KMS-11 (cell line): Measurements from ENCODE around the gene SCNN1G.

Source experiments
- H2AFZ ChIP-seq: fragments of 200-600 bp; sonication (generic); 2 replicates; pipeline ENCODE4 v1.6.1; 2016; ENCODE audit warnings: antibody characterized with exemption, mixed run types, low read depth
- H3K27ac ChIP-seq: fragments of 200-600 bp; sonication (generic); 2 replicates; pipeline ENCODE4 v1.6.1; 2016; ENCODE audit warnings: mild to moderate bottlenecking, mixed run types
- H3K27me3 ChIP-seq: fragments of 200-600 bp; sonication (generic); 2 replicates; pipeline ENCODE4 v1.6.1; 2017; ENCODE audit warnings: mild to moderate bottlenecking, low read depth, mixed run types, moderate library complexity; ENCODE audit not compliant: insufficient read depth
- H3K36me3 ChIP-seq: fragments of 200-600 bp; sonication (generic); 2 replicates; pipeline ENCODE4 v1.6.1; 2017; ENCODE audit warnings: mild to moderate bottlenecking, mixed run types; ENCODE audit not compliant: insufficient read depth
- H3K4me1 ChIP-seq: fragments of 200-600 bp; sonication (generic); 2 replicates; pipeline ENCODE4 v1.6.1; 2016; ENCODE audit warnings: mild to moderate bottlenecking, low read depth, mixed run types; ENCODE audit not compliant: poor library complexity, severe bottlenecking
- H3K4me2 ChIP-seq: fragments of 200-600 bp; sonication (generic); 2 replicates; pipeline ENCODE4 v1.7.0; 2016; ENCODE audit warnings: mild to moderate bottlenecking, mixed run types
- H3K4me3 ChIP-seq: fragments of 200-600 bp; sonication (generic); IDR thresholded peaks from 2 replicates; pipeline ENCODE4 v1.6.1; 2017; ENCODE audit warnings: low read depth, low read length, mixed read lengths; ENCODE audit not compliant: insufficient read depth
- H3K79me2 ChIP-seq: fragments of 200-600 bp; sonication (generic); 2 replicates; pipeline ENCODE4 v1.6.1; 2016; ENCODE audit warnings: low read depth, mixed run types; ENCODE audit not compliant: insufficient read depth
- H3K9ac ChIP-seq: fragments of 200-600 bp; sonication (generic); 2 replicates; pipeline ENCODE4 v1.6.1; 2016; ENCODE audit warnings: mild to moderate bottlenecking, mixed run types
- H4K20me1 ChIP-seq: fragments of 200-600 bp; sonication (generic); 2 replicates; pipeline ENCODE4 v1.6.1; 2016; ENCODE audit warnings: mild to moderate bottlenecking, mixed run types; ENCODE audit not compliant: insufficient read depth
- CTCF ChIP-seq: fragments of 200-600 bp; sonication (generic); conservative IDR thresholded peaks from 2 replicates; pipeline ENCODE4 v1.6.1; 2017; ENCODE audit warnings: low read depth, mild to moderate bottlenecking, antibody characterized with exemption, low read length, moderate library complexity, mixed read lengths

Gene SCNN1G

GRCh38 chr16:23255000-23255399, 72.5 kb downstream of the SCNN1G start:
- Histone ChIP-seq H3K27ac (no peak overlapping the region), H3K36me3 (no peaks in the 10 kb centered on the region), H3K4me1 (no peaks in the 10 kb centered on the region), H3K27me3 (no peaks in the 10 kb centered on the region), H4K20me1 (no peaks in the 10 kb centered on the region), H2AFZ (no peak overlapping the region), H3K9ac (no peak overlapping the region), H3K79me2 (no peaks in the 10 kb centered on the region), H3K4me2 (no peak overlapping the region), H3K4me3 (no peak overlapping the region)
- no peak for TF ChIP-seq CTCF

- Histone ChIP-seq H3K4me1 (no peaks in the 10 kb centered on the region), H4K20me1 (no peaks in the 10 kb centered on the region), H3K79me2 (no peaks in the 10 kb centered on the region), H3K27me3 (no peaks in the 10 kb centered on the region), H3K4me3 (no peak overlapping the region), H3K27ac (no peak overlapping the region), H3K9ac (no peak overlapping the region), H3K4me2 (no peak overlapping the region), H3K36me3 (no peaks in the 10 kb centered on the region), H2AFZ (no peak overlapping the region)
- TF ChIP-seq CTCF: no peak
These were observed 73.9 kb downstream of the SCNN1G start for GRCh38 chr16:23256440-23256839.

DNA sequence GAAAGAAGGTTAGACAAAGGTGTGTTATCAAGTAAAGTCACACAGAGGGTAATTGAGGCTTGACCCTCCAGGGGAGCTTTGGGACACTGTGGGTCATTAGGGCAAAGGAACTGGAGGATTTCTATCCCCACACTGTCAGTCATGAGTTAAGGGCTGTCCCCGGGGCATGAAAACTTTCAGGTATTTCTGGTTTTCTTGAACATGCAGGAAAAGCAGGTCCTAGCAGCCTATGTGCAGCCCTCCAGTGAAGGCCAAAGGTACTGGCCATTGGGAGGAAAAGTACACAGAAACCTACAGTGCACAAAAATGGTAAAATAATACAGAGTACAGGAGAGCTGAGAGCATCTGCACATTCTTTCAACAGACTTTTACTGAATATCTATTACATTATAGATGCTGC, 75.1 kb downstream of the SCNN1G start:
- no peak overlapping the region for H3K27ac ChIP-seq
- no peak for TF ChIP-seq CTCF
- no peak overlapping the region for H3K9ac ChIP-seq
- H3K27me3 ChIP-seq: no peaks in the 10 kb centered on the region
- H3K79me2 ChIP-seq: no peaks in the 10 kb centered on the region
- H3K4me1 ChIP-seq: no peaks in the 10 kb centered on the region
- H3K36me3 ChIP-seq: no peaks in the 10 kb centered on the region
- H3K4me2 ChIP-seq: no peak overlapping the region
- no peaks in the 10 kb centered on the region for H4K20me1 ChIP-seq
- no peak overlapping the region for H3K4me3 ChIP-seq
- no peak overlapping the region for H2AFZ ChIP-seq

GRCh38 chr16:23258919-23259237, 76.3 kb downstream of the SCNN1G start:
- Histone ChIP-seq H3K27ac (no peak overlapping the region), H3K4me2 (no peak overlapping the region), H3K9ac (no peak overlapping the region), H3K79me2 (no peaks in the 10 kb centered on the region), H3K4me1 (no peaks in the 10 kb centered on the region), H3K4me3 (no peak overlapping the region), H4K20me1 (no peaks in the 10 kb centered on the region), H3K27me3 (no peaks in the 10 kb centered on the region), H3K36me3 (no peaks in the 10 kb centered on the region), H2AFZ (no peak overlapping the region)
- TF ChIP-seq CTCF: no peak
